ENCODE results near the gene MAML3. TPM values are rescaled to one million over a fixed set of nuclear protein-coding genes. Genes with fewer than 3 reads are reported as not detected.

Gene MAML3
- polyA plus RNA-seq, 1 donor (not counting 4 experiments of a cell fraction or from before 2014, with no cell fraction given): 0.68 TPM

GRCh38 chr4:140136509-140136908, 17.5 kb downstream of the MAML3 start:
- Histone ChIP-seq H3K9me3 (ENCODE audit: control insufficient read depth, low read depth, low read length) (no peaks in the 10 kb centered on the region), H3K79me2 (ENCODE audit: control insufficient read depth, insufficient read depth, low read length) (no peaks in the 10 kb centered on the region), H3K9ac (ENCODE audit: control insufficient read depth, extremely low read depth, insufficient read depth, low read length) (no peak overlapping the region), H3K36me3 (ENCODE audit: control insufficient read depth in 2 of 2, extremely low read depth in 1 of 2, insufficient read depth in 2 of 2, low read length in 2 of 2) (no peaks in the 10 kb centered on the region), H3K27me3 (ENCODE audit: control insufficient read depth, extremely low read depth, insufficient read depth, low read length) (no peaks in the 10 kb centered on the region), H2AFZ (ENCODE audit: control insufficient read depth, low read length) (no peak overlapping the region), H4K20me1 (ENCODE audit: control insufficient read depth, extremely low read depth, insufficient read depth, low read length) (no peaks in the 10 kb centered on the region), H3K4me3 (ENCODE audit: control insufficient read depth in 2 of 3, extremely low read depth in 1 of 3, insufficient read depth in 2 of 3, low read depth in 1 of 3, low read length in 3 of 3) (no peak overlapping the region), H3K9me1 (ENCODE audit: control insufficient read depth, extremely low read depth, insufficient read depth, low read length) (no peaks in the 10 kb centered on the region), H3K27ac (ENCODE audit: control insufficient read depth, insufficient read depth, low read length) (no peak overlapping the region), H3K4me1 (ENCODE audit: control insufficient read depth, extremely low read depth, insufficient read depth, low read length) (peaks cover 6% of the 10 kb centered on the region), H3K4me2 (ENCODE audit: control insufficient read depth, extremely low read depth, insufficient read depth, low read depth, low read length) (peak overlapping the region; percentile 7)
- FAIRE-seq (peak; percentile 81), DNase-seq (ENCODE audit: low read depth, low spot score) (no peak)
- no peak for TF ChIP-seq CTCF (optimal IDR thresholded peaks at IDR 0.05 in 1 of 3, IDR thresholded peaks at IDR 0.05 in 1 of 3, conservative IDR thresholded peaks at IDR 0.05 in 1 of 3; ENCODE audit: extremely low read depth in 1 of 3, insufficient read depth in 2 of 3, low read length in 3 of 3)
- no peak for TF ChIP-seq EZH2 (IDR thresholded peaks at IDR 0.05; ENCODE audit: low read length)
- dilution Hi-C loops (cut with MboI; ENCODE audit: extremely low pct_ligation_motif_present, low sequenced_read_pairs): no loop called here

- Histone ChIP-seq H3K4me3 (ENCODE audit: control insufficient read depth in 2 of 3, extremely low read depth in 1 of 3, insufficient read depth in 2 of 3, low read depth in 1 of 3, low read length in 3 of 3) (no peak overlapping the region), H3K9me1 (ENCODE audit: control insufficient read depth, extremely low read depth, insufficient read depth, low read length) (no peaks in the 10 kb centered on the region), H3K36me3 (ENCODE audit: control insufficient read depth in 2 of 2, extremely low read depth in 1 of 2, insufficient read depth in 2 of 2, low read length in 2 of 2) (no peaks in the 10 kb centered on the region), H3K9me3 (ENCODE audit: control insufficient read depth, low read depth, low read length) (no peaks in the 10 kb centered on the region), H3K4me1 (ENCODE audit: control insufficient read depth, extremely low read depth, insufficient read depth, low read length) (peaks cover 10% of the 10 kb centered on the region), H3K27me3 (ENCODE audit: control insufficient read depth, extremely low read depth, insufficient read depth, low read length) (no peaks in the 10 kb centered on the region), H2AFZ (ENCODE audit: control insufficient read depth, low read length) (no peak overlapping the region), H3K4me2 (ENCODE audit: control insufficient read depth, extremely low read depth, insufficient read depth, low read depth, low read length) (no peak overlapping the region), H3K79me2 (ENCODE audit: control insufficient read depth, insufficient read depth, low read length) (no peaks in the 10 kb centered on the region), H3K9ac (ENCODE audit: control insufficient read depth, extremely low read depth, insufficient read depth, low read length) (no peak overlapping the region), H3K27ac (ENCODE audit: control insufficient read depth, insufficient read depth, low read length) (no peak overlapping the region), H4K20me1 (ENCODE audit: control insufficient read depth, extremely low read depth, insufficient read depth, low read length) (no peaks in the 10 kb centered on the region)
- FAIRE-seq (no peak), DNase-seq (ENCODE audit: low read depth, low spot score) (no peak)
- dilution Hi-C loops (cut with MboI; ENCODE audit: extremely low pct_ligation_motif_present, low sequenced_read_pairs): no loop called here
- TF ChIP-seq EZH2 (IDR thresholded peaks at IDR 0.05; ENCODE audit: low read length) (no peak), CTCF (optimal IDR thresholded peaks at IDR 0.05 in 1 of 3, IDR thresholded peaks at IDR 0.05 in 1 of 3, conservative IDR thresholded peaks at IDR 0.05 in 1 of 3; ENCODE audit: extremely low read depth in 1 of 3, insufficient read depth in 2 of 3, low read length in 3 of 3) (no peak)
These were observed 18.4 kb downstream of the MAML3 start for GRCh38 chr4:140135529-140136088.
